Kidney epithelial cell (primary cell): ENCODE results near the gene MYL5. TPM values are rescaled to one million over a fixed set of nuclear protein-coding genes. Genes with fewer than 3 reads are reported as not detected.

ENCODE experiments used
- DNase-seq: peaks from one replicate; pipeline ENCODE4 v3.0.0-alpha.2; 2010; ENCODE audit warnings: low read depth
- H3K27me3 ChIP-seq: 2 replicates; pipeline ENCODE4 v1.6.0; 2011; ENCODE audit warnings: low read length; ENCODE audit not compliant: control insufficient read depth, insufficient read depth
- H3K36me3 ChIP-seq: 2 replicates; pipeline ENCODE4 v1.5.1; 2011; ENCODE audit warnings: low read length; ENCODE audit not compliant: control insufficient read depth, insufficient read depth
- H3K4me3 ChIP-seq: 2 replicates; pipeline ENCODE4 v1.5.1; 2011; ENCODE audit warnings: low read depth, mild to moderate bottlenecking, control low read depth, low read length
- CTCF ChIP-seq: IDR thresholded peaks from 2 replicates; pipeline ENCODE4 v1.5.1; 2011; ENCODE audit warnings: mild to moderate bottlenecking, moderate library complexity, low read length, control low read depth, inconsistent platforms; ENCODE audit not compliant: insufficient read depth, poor library complexity, severe bottlenecking
- total RNA-seq: library from RNA; depleted of rRNA; stranded (reverse); fragments of >200 nt; gene quantifications from 2 replicates; pipeline ENCODE4 v1.2.3, GENCODE V29; 2015

The MYL5 gene
- total RNA-seq, 1 donor from 2014 or later, result 7.8 TPM

- Histone ChIP-seq H3K27me3 (peaks cover 33% of the 10 kb centered on the region), H3K36me3 (no peaks in the 10 kb centered on the region), H3K4me3 (no peak overlapping the region)
- no peak for TF ChIP-seq CTCF
- no peak for DNase-seq
These were observed 18.7 kb upstream of the MYL5 start for GRCh38 chr4:655464-656151.

- Histone ChIP-seq H3K4me3 (no peak overlapping the region), H3K36me3 (no peaks in the 10 kb centered on the region), H3K27me3 (peaks cover 22% of the 10 kb centered on the region)
- no peak for TF ChIP-seq CTCF
- no peak for DNase-seq
These were observed 17.7 kb upstream of the MYL5 start for GRCh38 chr4:656436-657337.

DNA sequence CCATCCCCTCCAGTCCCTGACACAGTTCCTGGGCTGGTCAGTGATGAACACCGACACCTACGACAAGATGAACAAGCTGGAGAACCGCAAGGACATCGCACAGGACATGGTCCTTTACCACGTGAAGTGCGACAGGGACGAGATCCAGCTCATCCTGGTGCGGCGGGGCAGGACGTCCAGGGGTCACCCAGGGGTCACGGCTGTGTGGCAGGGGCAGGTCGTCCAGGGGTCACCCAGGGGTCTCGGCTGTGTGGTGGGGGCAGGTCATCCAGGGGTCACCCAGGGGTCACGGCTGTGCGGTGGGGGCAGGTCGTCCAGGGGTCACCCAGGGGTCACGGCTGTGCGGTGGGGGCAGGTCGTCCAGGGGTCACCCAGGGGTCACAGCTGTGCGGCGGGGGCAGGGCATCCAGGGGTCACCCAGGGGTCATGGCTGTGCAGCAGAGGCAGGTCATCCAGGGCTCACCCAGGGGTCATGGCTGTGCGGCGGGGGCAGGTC is 17.0 kb upstream of the MYL5 start:
- DNase-seq, result no peak
- H3K27me3 ChIP-seq, result peaks cover 15% of the 10 kb centered on the region
- no peak for TF ChIP-seq CTCF
- H3K36me3 ChIP-seq, result no peaks in the 10 kb centered on the region
- no peak overlapping the region for H3K4me3 ChIP-seq

DNA sequence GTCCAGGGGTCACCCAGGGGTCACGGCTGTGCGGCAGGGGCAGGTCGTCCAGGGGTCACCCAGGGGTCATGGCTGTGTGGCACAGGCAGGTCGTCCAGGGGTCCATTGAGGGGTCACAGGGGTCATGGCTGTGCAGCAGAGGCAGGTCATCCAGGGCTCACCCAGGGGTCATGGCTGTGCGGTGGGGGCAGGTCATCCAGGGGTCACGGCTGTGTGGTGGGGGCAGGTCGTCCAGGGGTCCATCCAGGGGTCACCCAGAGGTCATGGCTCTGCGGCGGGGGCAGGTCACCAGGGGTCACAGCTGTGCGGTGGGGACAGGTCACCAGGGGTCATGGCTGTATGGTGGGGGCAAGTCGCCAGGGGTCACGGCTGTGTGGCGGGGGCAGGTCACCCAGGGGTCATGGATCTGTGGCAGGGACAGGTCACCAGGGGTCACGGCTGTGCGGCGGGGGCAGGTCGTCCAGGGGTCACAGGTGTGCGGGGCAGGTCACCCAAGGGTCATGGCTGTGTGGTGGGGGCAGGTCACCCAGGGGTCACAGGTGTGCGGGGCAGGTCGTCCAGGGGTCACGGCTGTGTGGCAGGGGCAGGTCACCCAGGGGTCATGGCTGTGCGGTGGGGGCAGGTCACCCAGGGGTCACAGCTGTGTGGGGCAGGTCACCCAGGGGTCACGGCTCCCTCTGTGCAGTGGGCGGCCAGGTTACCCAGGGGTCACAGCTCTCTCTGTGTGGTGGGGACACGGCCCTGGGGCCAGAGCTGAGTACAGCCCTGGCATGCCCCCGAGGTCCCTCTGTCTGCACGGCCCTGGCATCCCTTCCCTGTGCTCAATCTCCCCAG is 16.3 kb upstream of the MYL5 start:
- no peak for TF ChIP-seq CTCF
- H3K27me3 ChIP-seq, result peaks cover 14% of the 10 kb centered on the region
- no peaks in the 10 kb centered on the region for H3K36me3 ChIP-seq
- H3K4me3 ChIP-seq, result no peak overlapping the region
- no peak for DNase-seq

- H3K4me3 ChIP-seq, result no peak overlapping the region
- H3K27me3 ChIP-seq, result peaks cover 12% of the 10 kb centered on the region
- H3K36me3 ChIP-seq, result no peaks in the 10 kb centered on the region
- DNase-seq, result no peak
- TF ChIP-seq CTCF, result no peak
These were observed 15.4 kb upstream of the MYL5 start for GRCh38 chr4:658681-659667.
